NK-92 treated with Interleukin-12 subunit alpha and Interleukin-12 subunit beta, amount 100 ng/mL, for 24 hours (cell line): ENCODE data around the gene RASSF1.
A peak's percentile ranks its signal among the peaks of the same experiment; 100 is the strongest.

Source experiments
- DNase-seq: peaks from one replicate; lab custom pipeline; 2025; lab: John Stamatoyannopoulos, UW

Gene RASSF1

DNA sequence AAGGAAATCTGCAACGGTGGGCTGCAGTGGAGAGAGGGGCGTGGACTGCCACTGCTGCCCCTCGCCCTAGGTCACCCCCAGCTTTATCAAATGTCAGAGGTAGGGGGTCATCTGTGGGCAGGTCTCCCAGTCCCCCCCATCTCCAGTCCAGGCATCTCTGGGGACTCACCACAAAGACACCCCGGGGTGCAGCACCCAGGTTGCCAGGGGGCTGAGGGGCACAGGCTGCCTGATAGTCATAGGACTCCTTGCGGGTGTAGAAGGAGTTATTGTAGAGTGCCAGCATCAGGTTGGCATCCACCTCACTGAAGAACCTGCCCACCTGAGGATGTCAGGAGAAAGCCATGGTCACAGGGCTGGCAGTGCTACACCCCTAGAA is 25.2 kb upstream of the RASSF1 start:
- no peak for DNase-seq

DNA sequence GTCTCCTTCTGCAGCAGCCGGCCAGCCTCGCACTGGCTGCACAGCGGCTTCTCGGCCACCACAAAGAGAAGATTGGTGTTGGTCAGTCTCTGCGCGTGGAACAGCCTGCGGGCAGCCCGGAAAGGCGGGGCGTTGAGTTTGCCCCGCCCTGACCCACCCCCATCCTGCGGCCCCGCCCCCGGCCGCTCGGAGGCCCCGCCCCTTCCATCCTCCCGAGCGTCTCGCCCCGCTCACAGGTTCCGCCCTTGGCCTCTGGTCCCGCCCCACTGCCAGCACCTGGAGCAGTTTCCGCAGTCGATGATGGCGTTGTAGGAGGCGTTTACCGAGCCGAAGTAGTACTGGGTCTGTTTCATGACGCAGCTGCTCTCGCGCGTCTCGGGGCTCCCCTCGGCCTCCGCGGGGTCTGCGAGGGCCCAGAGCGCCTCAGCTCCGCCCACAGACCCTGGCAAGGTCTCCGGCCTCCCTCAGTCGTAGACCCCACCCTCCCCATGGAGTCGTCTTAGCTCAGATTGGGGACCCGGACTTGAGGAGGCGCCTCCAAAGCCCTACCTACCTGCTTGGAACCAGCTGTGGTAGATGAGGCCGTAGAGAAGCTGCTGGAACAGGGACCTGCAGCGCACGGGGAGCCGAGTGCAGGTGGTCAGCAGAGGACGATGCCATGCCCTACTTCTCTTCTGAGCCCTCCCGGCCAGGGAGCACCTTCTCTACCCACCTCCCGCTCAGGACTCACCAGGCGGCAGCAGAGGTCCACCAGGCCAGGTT is 24.6 kb upstream of the RASSF1 start:
- no peak for DNase-seq

DNA sequence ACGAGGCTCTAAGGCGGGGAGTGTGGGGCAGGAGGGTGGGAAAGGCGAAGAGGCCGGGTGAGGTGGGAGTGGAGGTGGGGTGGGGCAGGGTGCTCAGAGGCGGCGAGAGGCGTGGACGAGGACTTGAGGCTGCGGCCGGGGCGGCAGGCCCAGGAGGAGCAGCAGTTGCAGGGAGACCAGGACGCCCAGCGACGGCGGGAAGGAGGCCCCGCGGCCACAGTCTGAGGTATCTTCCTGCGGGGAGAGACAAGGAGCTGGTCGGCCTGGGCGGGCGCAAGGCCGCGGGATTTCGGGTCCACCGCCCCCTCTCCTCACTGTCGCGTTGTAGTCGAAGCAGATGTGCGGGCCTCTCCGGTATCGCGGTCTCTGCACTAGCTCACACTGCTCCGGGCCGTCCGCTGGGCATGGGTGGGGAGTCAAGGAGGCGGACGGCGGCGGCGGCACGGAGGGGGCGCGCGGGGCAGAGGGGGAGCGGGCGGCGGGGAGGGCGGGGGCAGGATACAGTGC is 24.0 kb upstream of the RASSF1 start:
- DNase-seq = no peak

DNA sequence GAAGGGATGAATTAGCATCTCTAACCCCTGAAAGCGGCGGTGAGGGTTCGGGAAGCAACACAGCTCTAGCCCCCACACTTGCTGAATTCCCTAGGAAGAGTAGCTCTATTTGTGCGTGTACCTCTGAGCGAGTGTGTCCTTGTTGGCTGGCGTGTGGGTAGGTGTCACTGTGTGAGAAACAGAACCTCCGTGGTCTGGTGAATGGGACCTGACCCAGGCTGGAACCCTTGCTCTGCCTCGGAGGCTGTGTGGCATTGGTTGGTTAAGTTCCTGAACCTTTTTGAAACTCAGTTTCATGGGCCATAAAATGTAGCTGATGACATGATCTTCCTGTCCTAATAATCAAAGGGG is 19.1 kb upstream of the RASSF1 start:
- DNase-seq = no peak

GRCh38 chr3:50358911-50359759 is 18.5 kb upstream of the RASSF1 start, which contains the start of gene TMEM115:
TMEM115 (minus strand) TSS chr3:50359521; CDS start chr3:50359063, 458 bp downstream.
- DNase-seq = peak; percentile 93

GRCh38 chr3:50358355-50358910 is 17.8 kb upstream of the RASSF1 start:
- DNase-seq = no peak

GRCh38 chr3:50357481-50357880 is 16.8 kb upstream of the RASSF1 start:
- no peak for DNase-seq

DNA sequence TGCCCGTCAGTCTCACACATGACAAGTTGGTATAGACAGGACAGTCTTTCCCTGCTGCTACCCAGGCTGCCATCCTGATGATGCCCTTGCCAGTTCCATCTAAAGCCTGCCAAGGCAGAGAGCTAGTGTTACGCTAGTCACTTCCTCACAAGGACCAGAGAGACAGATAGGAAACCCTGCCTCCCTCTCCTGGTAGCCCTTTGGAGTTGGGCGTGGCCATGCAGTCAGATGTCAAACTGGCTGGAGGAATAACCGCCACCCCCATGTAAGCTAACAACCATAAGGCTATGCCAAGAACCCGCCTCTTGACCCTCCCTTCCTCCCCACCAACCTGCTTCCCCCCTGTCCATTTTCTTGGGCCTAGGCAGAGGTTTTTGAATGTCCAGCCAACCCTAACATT is 15.9 kb upstream of the RASSF1 start:
- DNase-seq = no peak

DNA sequence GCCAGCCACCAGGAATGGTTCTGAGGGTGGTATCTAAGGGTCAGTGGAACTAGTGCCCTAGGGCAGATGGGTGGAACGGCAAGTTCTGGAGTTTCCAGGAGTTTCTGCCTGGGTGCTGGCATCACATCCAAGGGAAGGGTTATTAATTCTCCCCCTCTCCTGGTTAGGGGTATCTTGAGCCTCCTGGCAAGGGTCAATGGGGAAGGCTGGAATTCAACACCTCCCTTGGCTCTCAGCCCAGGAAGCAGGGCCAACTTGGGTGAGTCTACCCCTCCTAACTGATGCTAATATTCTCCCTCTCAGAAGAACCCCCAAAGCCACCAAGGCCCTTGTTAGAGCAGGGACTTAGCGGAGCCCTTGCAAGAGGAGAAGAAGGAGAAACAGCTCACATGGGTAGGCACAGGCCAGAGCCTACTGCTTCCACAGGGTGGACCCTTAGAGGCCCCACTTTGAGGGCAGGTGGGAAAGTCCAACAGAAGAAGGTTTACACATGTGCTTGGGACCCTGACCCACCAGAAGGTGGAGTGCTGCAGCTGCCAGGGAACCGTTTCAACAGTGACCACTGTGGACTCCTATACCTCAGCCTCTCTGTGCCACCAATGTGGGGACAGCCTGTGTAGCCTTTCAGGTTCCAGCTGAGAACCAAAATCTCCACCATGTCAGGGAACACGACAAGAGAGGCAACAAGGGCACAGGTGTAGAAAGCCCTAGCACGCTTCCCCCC is 15.4 kb upstream of the RASSF1 start:
- no peak for DNase-seq

DNA sequence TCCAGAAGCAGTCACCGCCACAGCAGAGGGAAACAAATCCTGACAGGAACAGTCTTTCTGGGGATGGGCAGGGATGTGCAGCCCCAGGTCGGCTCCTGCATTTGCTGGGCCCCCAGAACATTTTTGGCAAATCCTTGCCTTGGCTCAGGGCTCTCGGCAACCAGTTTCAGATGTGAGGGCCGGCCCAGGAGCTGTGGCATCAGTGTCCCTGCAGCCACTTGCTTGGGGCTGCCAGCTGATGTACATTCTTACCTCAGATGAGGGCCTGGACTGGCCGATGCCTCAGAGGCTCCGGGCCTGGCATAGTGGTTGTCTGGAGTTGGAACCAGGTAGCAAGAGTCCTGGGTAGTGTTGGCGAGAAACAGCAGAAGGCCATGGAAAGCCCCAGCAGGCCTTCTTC is 14.2 kb upstream of the RASSF1 start:
- no peak for DNase-seq

DNA sequence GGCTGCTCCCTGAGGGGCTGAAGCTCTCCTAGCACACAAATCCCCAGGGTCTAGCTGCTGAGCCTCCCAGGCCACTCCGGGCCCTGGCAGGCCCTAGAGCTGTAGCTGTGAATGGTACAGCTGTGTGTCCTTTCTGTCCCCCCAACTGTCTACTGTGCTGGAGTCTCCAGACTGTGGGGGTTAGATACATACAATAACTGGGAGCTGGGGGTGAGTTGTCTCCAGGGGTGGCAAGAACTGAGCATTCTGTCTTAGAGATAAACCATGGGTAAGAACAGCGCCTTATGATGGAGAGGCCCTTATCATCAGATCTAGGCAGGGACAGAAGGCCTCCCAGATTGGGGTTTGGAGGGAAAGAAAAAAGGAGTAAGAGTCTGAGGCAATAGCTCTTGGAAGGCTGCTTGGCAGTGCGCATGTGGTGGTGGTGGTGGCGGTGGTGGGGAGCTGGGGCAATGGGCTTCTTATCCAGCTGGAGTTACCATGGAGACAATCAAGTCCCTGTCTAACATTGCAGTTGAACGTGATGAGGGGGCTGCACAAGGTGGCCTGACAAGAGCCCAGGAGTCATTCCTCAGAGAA is 13.6 kb upstream of the RASSF1 start:
- DNase-seq = no peak

GRCh38 chr3:50353245-50354004 is 12.8 kb upstream of the RASSF1 start:
- DNase-seq = no peak

DNA sequence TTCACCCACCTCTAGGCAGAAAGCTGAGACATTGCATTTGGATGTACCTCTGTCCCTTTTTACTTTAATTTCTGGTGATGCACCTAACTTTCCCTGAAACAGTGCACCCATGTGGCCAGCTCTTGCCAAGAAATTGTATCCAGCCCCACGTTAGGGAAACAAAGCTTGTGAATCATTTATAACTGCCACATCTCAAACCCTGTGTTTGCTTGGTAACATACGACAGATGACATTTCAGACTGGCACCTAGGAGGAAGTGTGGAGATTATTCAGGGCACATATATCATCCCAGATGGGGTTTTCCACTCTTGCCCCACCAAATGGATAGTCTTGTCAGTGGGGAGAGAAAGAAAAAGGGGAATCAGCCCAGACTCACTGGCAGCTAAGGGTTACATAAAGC is 12.1 kb upstream of the RASSF1 start:
- no peak for DNase-seq

- DNase-seq = no peak
Observed at GRCh38 chr3:50351323-50351697, 10.7 kb upstream of the RASSF1 start.

DNA sequence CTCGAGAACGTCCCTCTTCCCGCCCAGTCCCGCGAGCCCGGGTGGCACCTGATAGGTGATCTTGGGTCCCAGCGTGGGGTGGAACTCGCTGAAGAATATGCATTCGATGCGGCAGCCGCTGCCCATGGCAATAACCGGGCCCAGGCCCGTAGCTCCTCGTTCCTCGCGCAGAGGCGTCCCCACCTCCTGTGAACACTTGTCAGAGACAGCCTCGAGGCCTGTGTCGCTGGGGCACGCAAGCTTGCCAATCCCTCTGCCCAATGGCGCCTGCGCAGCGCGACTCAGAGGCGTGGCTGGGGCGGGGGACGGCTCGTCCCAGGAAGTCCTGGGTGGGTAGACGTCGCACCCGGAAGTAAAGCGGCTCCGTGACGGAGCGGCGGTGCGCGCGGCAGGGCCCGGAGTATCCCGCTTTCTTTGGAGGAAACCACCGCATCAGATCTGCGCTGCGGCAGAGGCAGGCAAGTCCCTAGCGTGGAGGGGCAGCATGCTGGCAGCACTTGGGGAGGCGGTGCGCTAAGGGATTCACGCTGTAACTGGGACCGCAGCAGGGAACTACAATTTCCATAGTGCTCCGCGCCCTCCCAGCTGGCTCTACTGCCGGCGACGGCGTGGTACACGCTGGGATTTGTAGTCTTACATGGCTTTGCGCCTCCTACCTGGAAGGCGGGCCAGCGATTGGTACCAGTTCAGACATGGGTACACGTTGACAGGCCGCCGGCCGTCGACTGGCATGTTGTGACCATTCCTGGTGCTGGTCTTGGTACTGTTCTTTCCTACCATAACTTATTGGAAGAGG is 10.1 kb upstream of the RASSF1 start, which contains the start of the genes CYB561D2 and NPRL2:
CYB561D2 (plus strand) TSS at position 336 of the 796 bp plus-strand sequence. CDS start 572 bp downstream, outside the sequence.
NPRL2 (minus strand) TSS at position 249 of the 796 bp plus-strand sequence; CDS start at position 126, 123 bp downstream.
- peak; percentile 95 for DNase-seq

- DNase-seq = no peak
Observed at GRCh38 chr3:50350213-50350526, 9.5 kb upstream of the RASSF1 start.

- peak; percentile 42 for DNase-seq
Observed at GRCh38 chr3:50347187-50347813, 6.7 kb upstream of the RASSF1 start.

DNA sequence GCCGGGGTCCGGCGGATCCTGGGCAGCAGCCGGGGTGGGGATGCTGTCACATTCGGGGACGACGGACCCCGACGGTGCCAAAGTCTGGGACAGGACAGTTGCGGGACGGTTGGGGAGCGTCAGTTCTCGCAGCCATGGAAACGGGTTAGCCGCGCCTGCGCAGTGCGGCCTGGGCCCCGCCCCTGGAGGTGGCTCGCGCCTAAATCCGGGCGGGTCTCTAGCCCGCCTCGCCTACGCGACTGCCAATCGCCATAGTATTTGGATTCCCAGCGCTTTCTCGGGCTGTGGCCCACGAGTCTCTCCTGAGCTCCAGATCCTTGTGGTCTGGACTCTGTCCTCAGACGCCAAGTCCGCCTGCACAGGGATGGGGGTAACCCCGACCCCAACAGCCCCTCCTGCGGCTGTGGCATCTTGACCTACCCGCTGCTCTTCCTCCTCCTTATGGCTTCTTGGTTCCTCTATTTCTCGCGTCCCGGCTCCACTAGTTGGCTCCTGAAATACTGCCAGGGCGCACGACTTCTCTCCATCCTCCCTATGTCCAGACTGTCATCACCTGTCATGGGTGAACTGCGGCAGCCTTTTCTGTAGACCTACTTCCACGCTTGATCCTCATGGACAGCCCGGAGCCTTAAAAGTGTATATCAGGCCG is 5.1 kb upstream of the RASSF1 start, which contains the start of gene ZMYND10:
ZMYND10 (minus strand) TSS at position 147 of the 649 bp plus-strand sequence. CDS start 153 bp downstream, outside the sequence.
- no peak for DNase-seq

DNA sequence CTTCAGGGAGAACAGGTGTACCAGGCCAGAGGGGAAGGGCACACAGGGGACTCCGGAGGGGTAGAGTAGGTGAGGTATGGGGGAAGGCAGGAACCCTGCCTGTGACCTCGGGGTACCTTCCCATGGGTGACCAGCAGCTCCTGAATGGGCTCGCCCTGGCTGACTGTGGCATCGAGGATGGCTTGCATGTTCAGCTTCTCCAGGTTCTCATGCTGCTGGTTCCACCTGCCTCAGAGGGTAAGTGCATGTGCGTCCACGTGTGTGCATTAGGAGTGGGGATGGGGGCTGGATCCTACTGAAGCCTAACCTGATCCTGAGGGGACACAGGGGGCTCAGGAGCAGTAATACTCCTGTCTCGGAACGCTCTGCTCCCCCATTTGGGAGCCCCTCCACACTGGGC is 4.4 kb upstream of the RASSF1 start:
- DNase-seq = no peak
